Stimulated activated CD8-positive, alpha-beta memory T cell treated with anti-CD3 and anti-CD28 coated beads, Interleukin-4, amount 100 ng/mL, for 1 hour (primary cell): ENCODE measurements around the gene PLA2R1.

Source experiments
- DNase-seq, 2 donors: peaks; one replicate each; pipeline ENCODE4 v3.0.0-alpha.2; 2020; ENCODE audit warnings: low read depth in 2 of 2, low spot score in 1 of 2

Gene PLA2R1

DNA sequence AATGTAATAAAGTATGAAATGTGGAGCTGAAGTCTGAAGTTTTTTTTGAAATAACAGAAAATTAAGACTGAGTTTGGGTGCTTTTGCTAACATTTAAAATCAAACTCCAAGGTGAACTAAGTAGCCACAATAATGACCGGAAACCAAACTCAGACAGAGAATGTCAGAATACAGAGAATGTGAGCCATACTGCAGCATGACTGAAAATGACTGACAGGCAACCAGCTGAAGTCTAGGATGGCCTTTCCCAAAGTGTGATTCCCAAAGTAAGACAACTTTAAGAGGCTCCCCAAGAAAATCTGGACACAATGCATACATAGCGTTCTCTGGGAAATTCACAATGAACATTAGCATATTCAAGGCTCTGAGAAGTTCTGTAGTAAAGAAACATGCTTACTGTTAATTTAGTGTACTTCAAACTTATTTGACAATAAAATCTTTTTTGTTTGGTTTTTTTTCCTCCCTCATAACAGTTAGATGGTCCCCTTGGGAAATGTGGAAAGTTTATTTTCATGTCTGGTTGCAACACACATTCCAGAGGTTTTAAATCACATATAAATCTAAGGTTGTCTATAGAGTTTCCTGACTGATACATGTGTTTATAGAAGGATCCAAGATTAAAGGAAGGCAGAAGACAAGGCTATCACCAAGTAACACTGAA lies 28.6 kb downstream of the PLA2R1 start:
- no peak for DNase-seq

DNA sequence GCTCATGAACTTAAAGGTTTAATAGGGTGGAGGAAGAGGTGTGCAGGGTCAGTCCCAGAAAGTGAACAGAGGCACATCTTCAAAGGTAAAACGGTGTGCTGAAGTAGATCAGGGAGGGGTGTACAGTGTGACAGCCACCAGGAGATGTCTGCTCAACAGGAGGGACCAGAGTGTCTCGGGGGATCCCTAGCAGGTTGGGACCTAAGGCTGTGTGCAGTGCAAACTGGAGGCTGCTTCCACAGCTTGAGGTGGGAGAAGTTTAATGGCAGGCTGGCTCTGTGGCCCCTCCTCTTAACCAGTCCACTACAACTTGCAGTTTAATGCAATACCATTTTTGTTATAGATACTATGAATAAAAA lies 33.2 kb downstream of the PLA2R1 start:
- no peak for DNase-seq

DNA sequence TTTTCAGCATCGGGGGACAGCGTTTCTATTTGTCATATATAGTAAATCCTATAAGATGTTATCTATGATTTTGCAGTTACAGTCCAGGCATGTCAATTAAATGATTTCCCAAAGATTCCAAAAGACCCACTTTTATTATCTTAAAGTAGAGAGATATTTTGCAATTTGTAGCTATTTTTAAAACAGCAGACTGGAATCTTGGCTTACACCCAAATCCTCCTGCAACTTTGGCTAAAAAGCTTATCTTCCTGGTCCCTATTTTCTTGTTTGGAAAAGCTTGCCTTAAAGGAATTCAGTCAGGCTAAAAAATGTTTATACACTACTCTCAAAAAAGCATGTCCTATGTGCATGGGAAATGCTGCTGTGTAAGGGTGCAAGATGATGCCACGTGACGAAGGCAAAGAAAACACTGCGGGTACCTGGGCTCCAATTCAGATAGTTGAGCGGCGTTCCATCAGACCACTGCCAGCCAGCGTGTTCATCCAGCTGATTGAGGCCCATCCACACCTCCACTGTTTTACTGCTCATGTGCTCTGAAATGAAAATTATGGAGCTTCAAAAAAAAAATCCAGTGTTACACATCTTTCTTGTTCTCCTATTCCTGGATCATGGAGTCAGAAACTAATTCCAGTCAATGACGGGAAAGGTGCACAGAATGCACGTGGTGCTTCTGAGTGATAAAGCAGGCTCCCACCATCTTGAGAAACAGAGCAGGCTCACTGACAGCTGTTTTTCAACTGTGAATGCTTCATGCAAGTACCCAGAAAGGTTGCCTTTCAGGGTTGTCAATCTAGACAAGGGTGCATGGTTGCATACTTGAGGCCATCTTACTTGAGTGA lies 33.8 kb downstream of the PLA2R1 start:
- DNase-seq, result no peak

DNA sequence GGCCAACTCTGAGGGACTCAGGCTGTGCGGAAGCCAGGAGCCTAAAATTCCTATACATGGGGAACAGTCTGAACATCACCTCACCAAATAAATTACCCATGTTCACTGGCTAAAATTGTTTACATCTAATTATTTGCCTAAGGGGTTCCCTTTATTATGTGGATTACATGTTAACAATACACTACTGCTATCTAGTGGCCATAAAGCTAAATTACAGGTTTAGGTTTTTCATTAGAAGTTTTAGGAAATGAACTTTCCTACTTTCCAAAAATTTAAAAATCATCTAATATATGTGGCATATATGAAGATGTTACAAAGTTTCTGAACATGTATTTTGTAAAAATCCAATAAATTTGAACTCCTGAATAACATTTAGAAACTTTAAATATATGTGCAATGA lies 40.3 kb downstream of the PLA2R1 start:
- DNase-seq, result no peak

DNA sequence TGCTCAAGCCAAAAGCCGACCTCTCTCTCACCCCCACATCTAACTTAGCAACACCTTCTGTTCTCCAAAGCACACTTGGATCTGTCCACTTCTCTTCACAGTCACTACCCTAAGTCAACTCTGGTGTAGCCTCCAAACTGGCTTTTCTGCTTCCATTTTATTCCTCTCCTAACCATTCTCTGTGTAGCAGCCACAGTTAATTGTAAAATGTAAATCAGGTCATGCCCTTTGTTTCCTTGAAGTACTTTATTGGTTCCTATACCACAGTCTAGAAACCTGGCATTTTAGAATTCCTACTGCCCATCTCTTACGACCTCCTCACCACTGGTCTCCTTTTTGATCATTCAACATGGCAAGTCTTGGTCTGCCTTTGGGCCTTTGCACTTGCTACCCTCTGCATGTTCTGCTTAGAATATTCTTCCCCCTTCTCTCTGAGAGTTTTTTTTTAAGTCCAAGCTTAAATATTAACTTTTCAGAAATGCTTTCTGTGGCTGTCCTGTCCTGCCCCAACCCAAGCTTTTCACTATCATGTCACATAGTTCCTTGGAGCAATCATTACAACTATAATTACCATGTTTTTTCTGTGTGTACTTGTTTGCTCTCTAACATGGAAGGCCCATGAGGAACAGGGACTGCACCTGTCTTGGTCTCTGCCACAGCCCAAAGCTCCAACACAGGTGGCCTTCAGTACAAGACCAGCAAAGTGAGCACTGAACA lies 42.9 kb downstream of the PLA2R1 start:
- DNase-seq, result no peak

DNA sequence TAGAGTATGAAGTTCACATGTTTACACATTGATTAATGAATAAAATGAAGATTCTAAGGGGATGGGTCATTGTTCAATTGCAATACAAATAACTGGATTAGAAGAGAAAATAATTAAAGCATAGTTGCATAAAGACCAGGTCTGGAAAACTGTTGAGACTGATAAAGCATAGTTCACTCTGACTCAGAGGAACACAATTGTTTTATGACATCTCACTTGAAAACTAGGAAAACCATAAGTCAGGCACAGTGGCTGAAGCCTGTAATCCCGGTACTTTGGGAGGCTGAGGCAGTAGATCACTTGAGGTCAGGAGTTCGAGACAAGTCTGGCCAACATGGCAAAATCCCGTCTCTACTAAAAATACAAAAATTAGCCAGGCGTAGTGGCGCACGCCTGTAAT lies 46.7 kb downstream of the PLA2R1 start:
- DNase-seq, result no peak

DNA sequence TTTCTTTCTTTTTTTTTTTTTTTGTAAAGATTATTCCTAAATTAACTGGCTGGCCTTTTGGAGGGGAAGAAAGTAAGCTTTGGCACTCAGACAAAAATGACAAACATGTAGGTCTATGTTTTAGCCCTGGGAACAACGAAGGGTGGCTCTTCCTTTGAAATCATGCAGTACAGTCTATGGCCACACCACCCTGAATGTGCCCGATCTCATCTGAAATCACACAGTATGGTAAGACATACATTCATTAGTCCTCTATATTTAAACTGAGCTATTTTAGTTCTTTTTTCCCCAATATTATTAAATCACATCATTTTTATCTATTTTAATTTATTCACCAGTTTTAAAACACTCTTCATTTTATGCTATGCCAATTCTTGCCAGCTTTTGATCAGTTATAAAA lies 48.2 kb downstream of the PLA2R1 start:
- DNase-seq, result no peak

DNA sequence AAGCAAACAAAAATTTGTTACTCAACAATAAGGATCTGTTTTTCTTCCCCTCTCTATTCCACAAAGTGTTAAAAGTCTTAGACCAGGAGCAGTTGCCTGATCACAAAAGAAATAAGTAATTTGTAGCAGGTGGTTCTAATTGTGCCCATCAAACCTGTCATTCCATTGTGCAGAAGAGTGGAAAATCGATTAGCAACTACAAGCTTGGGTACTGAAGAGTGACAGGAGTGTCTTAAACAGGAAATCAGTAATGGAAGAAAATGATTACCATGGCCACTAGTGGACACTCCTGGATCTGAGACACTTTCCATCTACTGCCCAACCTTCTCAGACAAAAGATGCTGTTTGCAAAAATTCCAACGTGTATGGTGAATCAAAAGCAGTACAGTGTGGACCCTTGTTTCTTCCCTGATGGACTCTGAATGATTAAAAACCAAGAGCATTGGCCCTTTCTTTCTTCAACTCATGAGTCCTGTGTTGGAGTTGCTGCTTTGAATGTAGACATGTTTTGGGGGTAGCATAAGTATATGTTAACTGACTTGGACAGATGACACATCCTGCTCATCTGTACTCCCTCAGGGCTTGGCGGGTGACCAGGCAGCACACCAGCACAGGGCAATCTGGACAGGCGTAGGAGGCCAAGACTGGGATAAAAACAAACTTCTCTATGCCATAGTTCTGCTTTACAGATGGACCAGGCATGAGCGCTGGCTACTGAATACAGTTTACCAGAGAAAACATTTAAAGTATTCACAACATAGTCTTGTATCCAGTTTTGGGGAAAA lies 51.9 kb downstream of the PLA2R1 start:
- no peak for DNase-seq

DNA sequence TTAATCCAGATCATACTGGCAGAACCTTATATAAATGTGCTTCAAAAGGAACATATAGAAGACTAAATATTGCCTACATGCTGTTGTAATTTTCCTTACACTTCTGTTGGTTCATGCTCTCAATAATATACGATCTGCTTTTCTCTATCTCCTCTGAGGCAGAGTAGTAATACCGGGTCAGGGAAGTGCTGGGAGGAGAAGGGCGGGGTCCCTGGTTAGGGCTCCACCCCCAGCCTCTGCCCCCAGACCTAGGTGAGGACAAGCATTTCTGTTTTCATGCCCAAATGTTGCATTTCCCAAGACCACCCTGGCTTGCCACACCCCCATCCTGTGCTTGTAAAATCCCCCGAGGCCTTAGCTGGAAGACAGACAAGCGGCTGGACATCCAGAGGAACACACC lies 55.3 kb downstream of the PLA2R1 start:
- DNase-seq, result no peak

DNA sequence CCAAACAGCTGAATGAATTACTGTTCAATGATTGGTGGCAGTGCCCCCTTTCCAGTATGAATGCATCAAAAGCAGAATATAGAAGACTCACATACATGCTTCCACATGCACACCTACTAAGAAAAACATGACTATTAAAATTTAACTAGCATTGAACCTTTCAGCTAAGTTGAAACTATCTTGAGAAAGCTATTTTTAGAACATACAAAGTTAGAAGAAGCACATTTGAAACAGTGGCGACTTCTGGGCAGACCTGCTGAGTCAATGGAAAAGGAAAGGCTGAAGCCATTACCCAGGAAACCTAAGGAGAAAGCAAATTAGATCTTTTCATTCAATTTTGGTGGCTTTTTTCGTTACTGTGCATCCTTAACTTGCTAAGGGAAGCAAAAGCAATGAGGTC lies 55.9 kb downstream of the PLA2R1 start:
- no peak for DNase-seq

DNA sequence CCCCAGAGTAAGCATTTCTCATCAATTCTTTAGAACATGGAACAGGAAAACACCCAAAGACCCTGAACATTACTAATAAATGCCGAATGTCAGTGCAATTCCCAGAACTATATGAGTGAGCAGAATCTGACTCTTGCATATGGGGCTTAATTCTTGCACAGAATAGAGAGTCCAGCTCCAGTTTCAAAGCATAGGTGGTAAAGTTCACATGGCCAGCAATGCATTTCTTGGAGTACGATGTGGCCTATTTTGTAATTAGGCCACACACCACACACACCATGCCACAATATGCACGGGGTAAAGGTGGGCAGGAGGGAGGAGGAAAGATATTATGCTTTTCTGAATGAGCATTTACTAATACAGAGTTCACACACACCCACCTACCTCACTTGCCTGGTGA lies 56.5 kb downstream of the PLA2R1 start:
- DNase-seq, result no peak

DNA sequence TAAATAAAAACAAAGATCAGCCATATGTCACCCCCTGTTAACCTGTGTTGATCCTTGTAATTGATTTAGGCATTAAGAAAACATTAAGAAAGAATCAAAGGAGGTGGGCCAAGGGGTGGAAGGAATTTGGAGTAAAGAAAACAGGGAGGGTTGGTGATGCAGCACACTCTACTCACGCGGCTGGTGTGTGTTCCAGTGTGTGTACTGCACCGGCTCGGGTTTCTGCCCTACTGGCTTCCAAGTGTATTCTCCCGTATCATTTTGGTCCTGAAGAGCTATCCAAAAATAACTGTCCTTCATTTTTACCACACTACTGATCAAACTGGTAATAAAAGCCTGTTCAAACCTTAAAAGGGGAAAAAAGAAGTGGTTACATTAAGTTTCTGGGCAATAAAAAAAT lies 56.9 kb downstream of the PLA2R1 start:
- DNase-seq, result no peak

DNA sequence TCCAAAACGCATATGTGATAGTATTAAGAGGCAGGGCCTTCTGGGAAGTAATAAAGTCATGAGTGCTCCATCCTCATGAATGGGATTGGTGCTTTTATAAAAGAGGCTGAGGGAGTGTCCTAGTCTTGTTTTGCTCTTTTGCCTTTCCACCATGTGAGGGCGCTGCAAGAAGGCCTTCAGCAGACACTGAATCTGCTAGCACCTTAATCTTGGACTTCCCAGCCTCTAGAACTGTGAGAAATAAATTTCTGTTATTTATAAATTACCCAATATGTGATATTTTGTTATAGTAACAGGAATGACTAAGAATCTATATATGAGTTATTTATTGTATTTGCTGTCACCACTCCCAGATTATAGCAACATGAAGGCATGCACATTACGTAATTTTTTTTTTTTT lies 63.5 kb downstream of the PLA2R1 start:
- no peak for DNase-seq

DNA sequence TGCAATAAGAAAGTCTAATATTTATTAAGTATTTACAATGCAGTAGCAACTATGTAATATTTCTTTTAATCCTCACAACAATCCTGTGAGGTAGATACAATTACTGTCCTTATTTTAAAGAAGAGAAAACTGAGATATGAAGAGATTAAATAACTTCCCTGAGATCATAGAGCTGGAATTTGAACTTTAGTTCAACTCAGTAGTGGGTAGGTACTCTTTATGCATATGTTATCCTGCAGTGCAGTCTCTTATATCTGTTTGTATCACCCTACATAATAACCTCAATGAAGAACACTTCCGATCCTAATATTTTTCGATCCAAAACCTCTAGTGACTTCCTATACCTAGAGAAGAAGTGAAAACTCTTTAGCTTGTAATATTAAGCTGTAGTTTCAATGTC lies 64.2 kb downstream of the PLA2R1 start:
- no peak for DNase-seq

DNA sequence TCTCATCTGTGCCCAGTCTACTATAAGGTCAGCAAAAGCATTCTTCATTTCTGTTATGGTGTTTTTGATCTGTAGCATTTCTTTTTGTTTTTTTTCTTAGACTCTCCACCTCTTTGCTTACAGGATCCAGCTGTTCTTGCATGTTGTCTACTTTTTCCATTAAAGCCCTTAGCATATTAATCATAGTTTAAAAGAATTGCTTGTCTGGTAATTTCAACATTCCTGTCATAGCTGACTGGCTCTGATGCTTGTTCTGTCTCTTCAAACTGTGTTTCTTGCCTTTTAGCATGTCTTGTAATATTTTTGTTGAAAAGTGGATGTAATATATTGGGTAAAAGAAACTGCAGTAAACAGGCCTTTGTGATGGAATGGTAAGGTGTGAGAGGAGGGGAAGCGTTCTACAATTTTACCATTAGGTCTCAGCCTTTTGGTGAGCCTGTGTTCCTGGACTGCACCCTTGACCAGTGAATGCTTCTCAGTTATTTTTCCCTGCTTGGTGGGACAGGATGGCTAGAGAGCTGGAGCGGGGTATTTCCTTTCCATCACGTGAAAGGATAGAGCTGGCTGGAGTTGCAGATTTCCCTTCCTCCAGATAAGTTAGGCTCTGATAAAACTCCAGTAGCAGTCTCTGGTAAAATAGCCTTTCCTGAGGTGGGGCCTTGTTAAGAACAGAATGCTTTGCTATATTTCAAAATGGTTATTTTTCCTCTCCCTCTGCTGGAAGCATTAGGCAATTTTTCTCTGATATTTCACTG lies 65.4 kb downstream of the PLA2R1 start:
- DNase-seq, result no peak

DNA sequence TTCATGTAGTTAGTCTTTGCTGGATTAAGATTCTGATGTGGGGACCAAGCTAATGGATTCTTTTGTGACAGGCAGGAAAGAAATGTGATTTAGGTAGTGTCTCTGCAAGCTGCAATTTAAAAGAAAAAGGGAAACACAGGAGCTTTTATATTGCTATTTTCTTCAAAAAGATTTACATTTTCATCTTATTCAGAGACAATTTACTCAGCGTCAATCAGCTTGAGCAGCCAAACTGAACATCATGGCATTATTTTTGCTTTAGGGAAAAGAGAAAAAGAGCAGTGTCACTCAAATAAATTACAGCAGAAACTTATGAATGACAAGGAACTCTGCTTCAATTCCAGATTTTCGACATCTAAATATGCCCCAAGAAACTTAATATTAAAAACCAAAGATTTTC lies 67.4 kb downstream of the PLA2R1 start:
- DNase-seq, result no peak

DNA sequence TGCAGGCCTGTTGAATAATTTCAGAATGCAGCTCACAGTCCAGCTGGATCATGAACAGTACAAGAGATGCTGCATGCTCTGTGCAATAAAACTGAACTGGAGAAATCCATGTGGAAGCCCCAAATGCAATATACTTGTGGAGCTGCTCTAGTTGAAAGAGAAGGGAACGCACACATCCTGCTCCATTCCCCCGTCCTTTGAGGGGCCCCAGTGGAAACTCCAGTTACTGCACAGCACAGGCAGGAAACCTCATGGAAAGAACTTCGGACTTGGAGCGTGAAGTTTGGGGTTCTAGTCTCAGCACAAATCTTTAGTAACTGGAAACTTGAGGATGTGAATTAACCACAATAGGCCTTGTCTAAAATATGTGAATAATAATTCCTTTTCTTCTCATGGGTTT lies 73.2 kb downstream of the PLA2R1 start:
- DNase-seq, result no peak

DNA sequence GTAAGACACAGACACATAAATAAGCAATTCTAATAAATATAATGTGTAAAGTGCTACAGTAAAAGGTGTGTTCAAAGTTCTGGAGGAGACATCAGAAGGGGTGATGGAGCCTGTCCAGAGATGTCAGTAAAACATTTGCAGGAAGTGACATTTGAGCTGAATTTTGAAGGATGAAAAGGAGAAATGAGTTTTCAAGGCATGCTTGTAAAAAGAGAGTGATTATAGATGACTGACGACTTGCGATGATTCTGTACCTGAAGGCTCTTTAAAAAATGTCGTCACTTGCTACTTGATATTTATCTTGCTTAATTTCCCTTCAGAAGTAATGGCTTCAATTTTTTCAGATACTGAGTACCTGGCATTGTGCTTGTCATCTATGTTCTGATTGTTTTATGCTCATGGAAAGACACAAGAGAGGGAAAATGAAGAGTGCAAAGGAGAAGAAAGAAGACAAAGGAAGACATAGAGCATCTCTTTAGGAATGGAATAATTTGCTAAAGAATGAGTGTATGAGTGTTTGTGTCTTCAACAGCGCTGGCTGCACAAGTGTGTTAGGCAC lies 73.9 kb downstream of the PLA2R1 start:
- DNase-seq, result no peak

DNA sequence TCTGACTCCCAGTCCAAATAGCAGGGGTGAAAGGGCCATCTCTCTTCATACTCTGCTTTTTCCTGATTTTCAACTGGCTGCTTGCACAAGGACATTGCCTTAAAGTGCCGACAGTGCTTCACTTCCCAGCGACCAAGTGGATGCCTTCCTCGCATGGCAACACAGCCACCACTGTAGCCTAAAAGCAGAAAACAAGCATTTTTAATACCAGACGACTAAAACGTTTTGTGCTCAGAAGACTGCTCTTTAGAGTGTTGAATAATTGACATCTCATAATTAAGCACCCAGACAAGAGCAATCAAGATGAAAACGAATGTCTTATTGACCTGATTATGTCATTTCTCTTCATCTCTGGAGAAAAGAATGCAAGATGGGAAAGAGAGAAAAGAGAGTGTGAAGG lies 75.2 kb downstream of the PLA2R1 start:
- no peak for DNase-seq

DNA sequence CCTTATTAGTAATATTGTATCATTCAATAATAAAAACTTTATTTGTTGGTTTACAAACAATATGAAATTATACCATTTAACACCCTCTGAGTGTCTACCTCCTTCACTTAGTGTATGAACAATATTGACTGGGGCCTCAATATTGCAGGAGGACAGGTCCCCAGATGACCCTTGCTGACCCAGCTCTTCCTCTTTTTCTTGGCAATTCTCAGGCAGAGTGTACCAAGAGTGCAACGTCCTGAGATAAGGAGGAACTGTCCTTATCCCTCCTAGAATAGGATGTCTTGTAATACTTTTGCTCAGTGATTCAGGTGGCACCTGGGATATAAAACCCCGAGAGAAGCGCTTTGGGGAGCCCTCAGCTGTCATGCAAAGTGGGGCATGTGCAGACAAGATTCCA lies 76.8 kb downstream of the PLA2R1 start:
- DNase-seq, result no peak

DNA sequence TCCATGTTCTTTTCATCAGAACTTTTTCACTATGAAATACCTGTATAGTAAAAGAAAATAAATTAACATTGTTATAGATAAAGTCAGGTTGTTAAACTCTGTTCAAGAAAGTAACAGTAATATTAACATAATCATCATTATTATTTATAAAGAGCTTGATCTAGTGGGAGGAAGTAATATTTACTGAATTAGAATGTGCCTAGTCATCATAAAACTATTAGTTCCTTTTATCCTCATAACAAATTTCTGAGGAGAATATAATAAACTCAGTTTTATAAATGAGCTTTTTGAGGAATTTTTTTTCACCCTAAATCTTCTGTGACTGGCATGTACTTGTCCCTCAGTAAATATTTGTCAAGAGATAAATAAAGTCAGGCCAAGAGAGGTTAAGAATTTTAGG lies 78.4 kb downstream of the PLA2R1 start:
- no peak for DNase-seq
